ENCODE measurements around the gene ADAM12. TPM values are rescaled to one million over a fixed set of nuclear protein-coding genes. Genes with fewer than 3 reads are reported as not detected.
"Not testable (repeated sequence)": the region's sequence is repeated elsewhere in the genome, so short reads cannot be mapped to it uniquely, and the experiment has no call there.

ADAM12 gene
- total RNA-seq, 1 donor from 2014 or later, result 8.0 TPM

DNA sequence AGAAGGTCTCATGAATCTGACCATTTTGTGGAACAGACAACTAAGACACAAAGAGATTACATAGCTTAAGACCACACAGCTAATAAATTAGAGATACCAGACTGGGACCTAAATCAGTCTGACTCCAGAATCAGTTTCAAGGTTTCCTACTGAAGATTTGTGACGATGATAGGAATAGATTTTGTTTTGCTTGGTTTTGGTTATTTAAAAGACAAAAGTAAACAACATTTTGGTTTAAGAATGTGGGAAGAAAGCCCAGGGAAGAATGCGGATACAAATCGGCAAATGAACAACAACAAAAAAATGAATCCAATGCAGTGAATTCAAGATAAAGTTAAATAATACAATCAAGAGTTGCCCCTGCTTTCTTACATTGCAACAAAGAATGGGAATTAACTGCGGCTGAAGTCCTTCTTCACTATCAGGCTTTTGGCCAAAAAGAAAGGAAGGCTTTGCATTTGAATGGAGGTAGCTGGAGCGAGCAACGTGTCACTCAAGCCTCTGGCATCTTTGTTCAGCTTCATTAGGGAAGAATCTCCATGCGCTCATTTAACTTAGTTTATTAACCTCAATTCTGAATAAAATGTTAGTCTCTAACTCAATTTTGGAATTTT is 210.8 kb downstream of the ADAM12 start:
- H3K4me1 Mint-ChIP-seq, result peaks cover 40% of the 10 kb centered on the region

DNA sequence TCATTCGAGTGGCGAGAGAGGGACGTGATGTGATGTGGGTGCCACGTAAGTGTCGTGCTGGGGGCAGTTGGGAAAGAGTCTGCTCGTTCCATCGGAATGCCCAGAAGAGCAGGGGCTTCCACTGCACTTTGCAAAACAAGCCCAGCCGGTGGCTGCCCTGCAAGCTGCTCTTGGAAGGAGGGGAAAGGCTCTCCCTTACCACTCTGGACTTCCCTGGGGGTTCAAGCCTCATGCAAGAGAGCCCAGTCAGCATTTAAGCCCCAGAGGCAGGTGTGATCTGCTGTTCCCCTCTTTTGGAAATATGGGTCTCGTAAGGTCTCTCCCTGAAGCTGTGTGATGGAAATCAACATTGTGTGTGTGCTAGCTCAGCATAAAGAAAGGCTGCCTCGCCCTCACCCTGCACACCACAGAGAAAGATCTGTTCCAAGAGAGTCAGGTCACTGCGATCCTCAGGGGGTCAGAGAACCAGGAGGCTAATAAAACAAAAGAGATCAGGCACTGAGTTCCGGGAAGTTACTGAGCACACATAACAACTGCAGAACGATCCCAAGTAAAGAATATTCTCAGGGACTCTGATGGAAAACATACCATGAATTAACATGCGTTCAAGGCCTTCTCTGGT is 212.5 kb downstream of the ADAM12 start:
- Histone ChIP-seq H3K4me3 (no peak overlapping the region), H3K4me1 (peaks cover 39% of the 10 kb centered on the region), H3K79me2 (ENCODE audit: low read depth) (no peaks in the 10 kb centered on the region), H3K27me3 (no peaks in the 10 kb centered on the region), H4K20me1 (ENCODE audit: low read depth) (no peaks in the 10 kb centered on the region), H3K27ac (peak overlapping the region; percentile 91), H3K9me3 (ENCODE audit: low read depth) (no peaks in the 10 kb centered on the region), H3K36me3 (no peaks in the 10 kb centered on the region), H3K4me2 (peak overlapping the region; percentile 74), H3F3A (ENCODE audit: low read depth) (peaks cover 36% of the 10 kb centered on the region), H2AFZ (replicated peaks) (peak overlapping the region; percentile 69), H3K9ac (no peak overlapping the region)
- Mint-ChIP-seq H3K27me3 (ENCODE audit: insufficient read depth, low read depth) (peaks cover 5% of the 10 kb centered on the region), H3K4me1 (peaks cover 47% of the 10 kb centered on the region), H3K4me3 (no peak overlapping the region), H3K27ac (peak overlapping the region; percentile 96), H3K9me3 (peaks cover 3% of the 10 kb centered on the region), H3K36me3 (no peaks in the 10 kb centered on the region)
- TF ChIP-seq EZH2 (IDR thresholded peaks at IDR 0.05) (no peak), EZH2phosphoT487 (IDR thresholded peaks at IDR 0.05) (no peak)
- TF ChIP-seq, protein P1, sequence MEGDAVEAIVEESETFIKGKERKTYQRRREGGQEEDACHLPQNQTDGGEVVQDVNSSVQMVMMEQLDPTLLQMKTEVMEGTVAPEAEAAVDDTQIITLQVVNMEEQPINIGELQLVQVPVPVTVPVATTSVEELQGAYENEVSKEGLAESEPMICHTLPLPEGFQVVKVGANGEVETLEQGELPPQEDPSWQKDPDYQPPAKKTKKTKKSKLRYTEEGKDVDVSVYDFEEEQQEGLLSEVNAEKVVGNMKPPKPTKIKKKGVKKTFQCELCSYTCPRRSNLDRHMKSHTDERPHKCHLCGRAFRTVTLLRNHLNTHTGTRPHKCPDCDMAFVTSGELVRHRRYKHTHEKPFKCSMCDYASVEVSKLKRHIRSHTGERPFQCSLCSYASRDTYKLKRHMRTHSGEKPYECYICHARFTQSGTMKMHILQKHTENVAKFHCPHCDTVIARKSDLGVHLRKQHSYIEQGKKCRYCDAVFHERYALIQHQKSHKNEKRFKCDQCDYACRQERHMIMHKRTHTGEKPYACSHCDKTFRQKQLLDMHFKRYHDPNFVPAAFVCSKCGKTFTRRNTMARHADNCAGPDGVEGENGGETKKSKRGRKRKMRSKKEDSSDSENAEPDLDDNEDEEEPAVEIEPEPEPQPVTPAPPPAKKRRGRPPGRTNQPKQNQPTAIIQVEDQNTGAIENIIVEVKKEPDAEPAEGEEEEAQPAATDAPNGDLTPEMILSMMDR (IDR thresholded peaks at IDR 0.05), result no peak
- peak; percentile 37 for DNase-seq (ENCODE audit: low spot score)

More for the DNA sequence above, 210.8 kb downstream of the ADAM12 start:
- H3K9ac ChIP-seq, result no peak overlapping the region
- peaks cover 3% of the 10 kb centered on the region for H3K9me3 Mint-ChIP-seq
- peak; percentile 87 for DNase-seq (ENCODE audit: low spot score)
- H3K79me2 ChIP-seq (ENCODE audit: low read depth), result no peaks in the 10 kb centered on the region
- peaks cover 45% of the 10 kb centered on the region for H3K4me1 ChIP-seq
- H3K36me3 Mint-ChIP-seq, result no peaks in the 10 kb centered on the region
- peak overlapping the region; percentile 21 for H3K4me3 Mint-ChIP-seq
- TF ChIP-seq EZH2 (IDR thresholded peaks at IDR 0.05) (no peak), EZH2phosphoT487 (IDR thresholded peaks at IDR 0.05) (peak; percentile 51)
- TF ChIP-seq, protein P1 (IDR thresholded peaks at IDR 0.05), result no peak
- H3K27ac ChIP-seq, result peak overlapping the region; percentile 91
- peak overlapping the region; percentile 25 for H3K4me3 ChIP-seq
- H3K9me3 ChIP-seq (ENCODE audit: low read depth), result no peaks in the 10 kb centered on the region
- H2AFZ ChIP-seq (replicated peaks), result no peak overlapping the region
- H3K27ac Mint-ChIP-seq, result peak overlapping the region; percentile 90
- H4K20me1 ChIP-seq (ENCODE audit: low read depth), result no peaks in the 10 kb centered on the region
- H3F3A ChIP-seq (ENCODE audit: low read depth), result peaks cover 36% of the 10 kb centered on the region
- peaks cover 7% of the 10 kb centered on the region for H3K27me3 Mint-ChIP-seq (ENCODE audit: insufficient read depth, low read depth)
- no peaks in the 10 kb centered on the region for H3K36me3 ChIP-seq
- no peaks in the 10 kb centered on the region for H3K27me3 ChIP-seq
- H3K4me2 ChIP-seq, result peak overlapping the region; percentile 74

DNA sequence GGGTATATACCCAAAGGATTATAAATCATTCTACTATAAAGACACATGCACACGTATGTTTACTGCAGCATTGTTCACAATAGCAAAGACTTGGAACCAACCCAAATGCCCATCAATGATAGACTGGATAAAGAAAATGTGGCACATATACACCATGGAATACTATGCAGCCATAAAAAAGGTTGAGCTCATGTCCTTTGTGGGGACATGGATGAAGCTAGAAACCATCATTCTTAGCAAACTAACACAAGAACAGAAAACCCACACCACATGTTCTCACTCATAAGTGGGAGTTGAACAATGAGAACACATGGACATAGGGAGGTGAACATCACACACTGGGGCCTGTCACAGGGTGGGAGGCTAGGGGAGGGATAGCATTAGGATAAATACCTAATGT is 215.5 kb downstream of the ADAM12 start:
- not testable (repeated sequence) for H3K27me3 Mint-ChIP-seq (ENCODE audit: insufficient read depth, low read depth); H3K9me3 Mint-ChIP-seq; H3K27ac ChIP-seq; H3K4me2 ChIP-seq; H3K9ac ChIP-seq; H3K4me3 Mint-ChIP-seq; H3K27ac Mint-ChIP-seq; H3K4me3 ChIP-seq; H2AFZ ChIP-seq (replicated peaks); H3K79me2 ChIP-seq (ENCODE audit: low read depth); H4K20me1 ChIP-seq (ENCODE audit: low read depth); H3K9me3 ChIP-seq (ENCODE audit: low read depth); H3K36me3 ChIP-seq; DNase-seq (ENCODE audit: low spot score); H3K36me3 Mint-ChIP-seq; H3K27me3 ChIP-seq
- peaks cover 51% of the 10 kb centered on the region for H3K4me1 Mint-ChIP-seq
- Histone ChIP-seq H3K4me1 (peaks cover 40% of the 10 kb centered on the region), H3F3A (ENCODE audit: low read depth) (peaks cover 29% of the 10 kb centered on the region)

DNA sequence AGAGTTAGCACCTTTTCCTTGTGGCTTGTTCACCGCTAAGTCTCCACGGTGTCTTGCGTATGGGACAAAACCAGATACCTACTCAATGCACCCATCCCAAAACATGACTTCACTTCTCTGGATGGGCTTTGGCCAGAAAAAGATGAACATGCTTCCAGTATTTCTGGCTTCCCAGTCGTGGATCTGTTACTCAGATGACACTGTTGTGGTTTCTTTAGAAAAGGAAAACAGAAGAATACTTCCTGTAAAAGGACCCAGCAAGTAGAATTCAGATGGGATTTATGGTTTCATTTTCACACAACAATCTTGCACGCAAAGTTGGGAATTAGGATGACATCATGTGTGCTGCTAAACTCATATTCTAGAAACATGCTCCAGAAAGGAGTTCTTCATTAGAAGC is 216.7 kb downstream of the ADAM12 start:
- Histone ChIP-seq H4K20me1 (ENCODE audit: low read depth) (no peaks in the 10 kb centered on the region), H3K9ac (no peak overlapping the region), H3K9me3 (ENCODE audit: low read depth) (no peaks in the 10 kb centered on the region), H3K4me2 (no peak overlapping the region), H3K4me1 (peaks cover 30% of the 10 kb centered on the region), H3K4me3 (no peak overlapping the region), H3K27ac (no peak overlapping the region), H3K36me3 (no peaks in the 10 kb centered on the region), H3F3A (ENCODE audit: low read depth) (peaks cover 17% of the 10 kb centered on the region), H3K27me3 (no peaks in the 10 kb centered on the region), H2AFZ (replicated peaks) (no peak overlapping the region), H3K79me2 (ENCODE audit: low read depth) (no peaks in the 10 kb centered on the region)
- H3K27me3 Mint-ChIP-seq (ENCODE audit: insufficient read depth, low read depth), result peaks cover 8% of the 10 kb centered on the region
- no peak overlapping the region for H3K4me3 Mint-ChIP-seq
- peaks cover 39% of the 10 kb centered on the region for H3K4me1 Mint-ChIP-seq
- TF ChIP-seq EZH2phosphoT487 (IDR thresholded peaks at IDR 0.05) (no peak), EZH2 (IDR thresholded peaks at IDR 0.05) (no peak)
- TF ChIP-seq, protein P1 (IDR thresholded peaks at IDR 0.05), result no peak
- no peaks in the 10 kb centered on the region for H3K36me3 Mint-ChIP-seq
- no peaks in the 10 kb centered on the region for H3K9me3 Mint-ChIP-seq
- no peak for DNase-seq (ENCODE audit: low spot score)
- H3K27ac Mint-ChIP-seq, result no peak overlapping the region
